ENCODE results near the gene EIF5A2.

DNA sequence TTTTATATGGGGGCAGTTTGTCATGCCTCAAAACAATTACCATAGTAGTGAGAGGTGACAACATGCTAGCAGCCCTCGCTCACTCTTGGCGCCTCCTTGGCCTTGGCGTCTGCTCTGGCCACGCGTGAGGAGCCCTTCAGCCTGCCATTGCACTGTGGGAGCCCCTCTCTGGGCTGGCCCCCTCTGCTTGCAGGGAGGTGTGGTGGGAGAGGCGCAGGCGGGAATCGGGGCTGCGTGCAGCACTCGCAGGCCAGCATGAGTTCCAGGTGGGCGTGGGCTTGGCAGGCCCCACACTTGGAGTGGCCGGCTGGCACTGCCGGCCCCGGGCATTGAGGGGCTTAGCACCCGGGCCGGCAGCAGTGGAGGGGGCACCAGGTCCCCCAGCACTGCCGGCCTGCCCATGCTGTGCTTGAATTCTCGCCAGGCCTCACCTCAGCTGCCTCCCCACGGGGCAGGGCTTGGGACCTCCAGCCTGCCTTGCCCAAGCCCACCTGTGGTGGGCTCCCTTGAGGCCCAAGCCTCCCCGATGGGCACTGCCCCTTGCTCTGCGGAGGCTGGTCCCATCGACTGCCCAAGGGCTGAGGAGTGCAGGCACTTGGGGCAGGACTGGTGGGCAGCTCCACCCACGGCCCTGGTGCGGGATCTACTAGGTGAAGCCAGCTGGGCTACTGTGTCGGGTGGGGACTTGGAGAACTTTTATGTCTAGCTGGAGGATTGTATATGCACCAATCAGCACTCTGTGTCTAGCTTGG lies 38.8 kb upstream of the EIF5A2 start:
- TF ChIP-seq, protein P1, sequence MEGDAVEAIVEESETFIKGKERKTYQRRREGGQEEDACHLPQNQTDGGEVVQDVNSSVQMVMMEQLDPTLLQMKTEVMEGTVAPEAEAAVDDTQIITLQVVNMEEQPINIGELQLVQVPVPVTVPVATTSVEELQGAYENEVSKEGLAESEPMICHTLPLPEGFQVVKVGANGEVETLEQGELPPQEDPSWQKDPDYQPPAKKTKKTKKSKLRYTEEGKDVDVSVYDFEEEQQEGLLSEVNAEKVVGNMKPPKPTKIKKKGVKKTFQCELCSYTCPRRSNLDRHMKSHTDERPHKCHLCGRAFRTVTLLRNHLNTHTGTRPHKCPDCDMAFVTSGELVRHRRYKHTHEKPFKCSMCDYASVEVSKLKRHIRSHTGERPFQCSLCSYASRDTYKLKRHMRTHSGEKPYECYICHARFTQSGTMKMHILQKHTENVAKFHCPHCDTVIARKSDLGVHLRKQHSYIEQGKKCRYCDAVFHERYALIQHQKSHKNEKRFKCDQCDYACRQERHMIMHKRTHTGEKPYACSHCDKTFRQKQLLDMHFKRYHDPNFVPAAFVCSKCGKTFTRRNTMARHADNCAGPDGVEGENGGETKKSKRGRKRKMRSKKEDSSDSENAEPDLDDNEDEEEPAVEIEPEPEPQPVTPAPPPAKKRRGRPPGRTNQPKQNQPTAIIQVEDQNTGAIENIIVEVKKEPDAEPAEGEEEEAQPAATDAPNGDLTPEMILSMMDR (IDR thresholded peaks at IDR 0.05) = no peak
- no peak for TF ChIP-seq POLR2A (IDR thresholded peaks at IDR 0.05)
